Endothelial cell of umbilical vein (primary cell): ENCODE results near the gene APCDD1L. TPM values are rescaled to one million over a fixed set of nuclear protein-coding genes. Genes with fewer than 3 reads are reported as not detected.

Experiments used
- BruUV-seq: library from RNA; stranded (reverse); fragments of 400-500 nt; replicated peaks from 2 replicates; lab custom pipeline; 2021; lab: Mats Ljungman, UMichigan
- CTCF ChIA-PET: fragments of 300-600, 350-600 bp; sonication (Branson Sonifier 250); formaldehyde crosslinking; loops from one replicate; lab custom pipeline; 2021; ENCODE audit warnings: antibody characterized with exemption, inconsistent platforms; lab: Charles Lee
- POLR2A ChIA-PET: fragments of 300-600, 350-600 bp; sonication (Branson Sonifier 250); formaldehyde crosslinking; loops from one replicate; lab custom pipeline; 2021; ENCODE audit warnings: antibody characterized with exemption, inconsistent platforms; lab: Charles Lee
- DNase-seq: peaks from one replicate; pipeline ENCODE4 v3.0.0-alpha.2; 2011; ENCODE audit warnings: low read depth, low spot score
- FAIRE-seq: peaks from 2 replicates; lab custom pipeline; 2011; peaks lifted over from hg19 to GRCh38; lab: Jason Lieb, UNC
- H2AFZ ChIP-seq: 2 replicates; pipeline ENCODE4 v1.6.0; 2012; ENCODE audit warnings: low read depth, low read length, control low read depth, inconsistent platforms
- H3K27ac ChIP-seq: 2 replicates; pipeline ENCODE4 v1.5.1; 2011; ENCODE audit warnings: low read depth, mild to moderate bottlenecking, control low read depth, low read length, moderate library complexity; ENCODE audit not compliant: insufficient read depth
- H3K27me3 ChIP-seq, 2 experiments: 2 replicates each; pipeline versions ENCODE4 v1.6.0 to v1.6.1; 2011; ENCODE audit warnings: low read length in 2 of 2, mixed read lengths in 1 of 2; ENCODE audit not compliant: control insufficient read depth in 2 of 2, insufficient read depth in 2 of 2
- H3K36me3 ChIP-seq, 2 experiments: 2 replicates in 1 of 2; 3 replicates in 1 of 2; pipeline ENCODE4 v1.5.1; 2011; ENCODE audit warnings: low read length in 2 of 2, mild to moderate bottlenecking in 1 of 2, moderate library complexity in 1 of 2; ENCODE audit not compliant: control insufficient read depth in 2 of 2, insufficient read depth in 2 of 2; ENCODE audit errors: extremely low read depth in 1 of 2
- H3K4me1 ChIP-seq: 3 replicates; pipeline ENCODE4 v1.5.1; 2011; ENCODE audit warnings: mild to moderate bottlenecking, low read length; ENCODE audit not compliant: control insufficient read depth, insufficient read depth; ENCODE audit errors: extremely low read depth
- H3K4me2 ChIP-seq: 2 replicates; pipeline ENCODE4 v1.6.1; 2011; ENCODE audit warnings: low read length, control low read depth, mixed read lengths; ENCODE audit not compliant: insufficient read depth
- H3K4me3 ChIP-seq, 3 experiments: fragments of 200-600 bp in 1 of 3; sonication (generic), shearing (Covaris generic) in 1 of 3; replicated peaks in 1 of 3; 2 replicates each; pipeline ENCODE4 v1.5.1; 2011 to 2016; ENCODE audit warnings: control low read depth in 3 of 3, low read length in 3 of 3, mild to moderate bottlenecking in 2 of 3, inconsistent platforms in 1 of 3, low read depth in 1 of 3, moderate library complexity in 1 of 3; ENCODE audit not compliant: insufficient read depth in 1 of 3
- H3K79me2 ChIP-seq: 2 replicates; pipeline ENCODE4 v1.6.0; 2012; ENCODE audit warnings: low read length, inconsistent platforms; ENCODE audit not compliant: control insufficient read depth, insufficient read depth
- H3K9ac ChIP-seq: replicated peaks from 2 replicates; pipeline ENCODE3; 2011; ENCODE audit warnings: low read length, control low read depth; ENCODE audit not compliant: insufficient read depth; ENCODE audit errors: extremely low read depth
- H3K9me1 ChIP-seq: replicated peaks from 3 replicates; pipeline ENCODE4 v1.6.0; 2011; ENCODE audit warnings: mild to moderate bottlenecking, low read length; ENCODE audit not compliant: control insufficient read depth, insufficient read depth; ENCODE audit errors: extremely low read depth
- H3K9me3 ChIP-seq: replicated peaks from 2 replicates; pipeline ENCODE4 v1.5.1; 2012; ENCODE audit warnings: low read length, inconsistent platforms; ENCODE audit not compliant: control insufficient read depth, insufficient read depth
- H4K20me1 ChIP-seq: replicated peaks from 2 replicates; pipeline ENCODE3; 2011; ENCODE audit warnings: mild to moderate bottlenecking, low read length; ENCODE audit not compliant: control insufficient read depth, insufficient read depth; ENCODE audit errors: extremely low read depth
- EZH2 ChIP-seq: IDR thresholded peaks from 2 replicates; pipeline ENCODE4 v1.6.1; 2012; ENCODE audit warnings: borderline replicate concordance, low read depth, mild to moderate bottlenecking, moderate library complexity, low read length, inconsistent platforms; ENCODE audit not compliant: severe bottlenecking
- FOS ChIP-seq: IDR thresholded peaks from 2 replicates; pipeline ENCODE4 v1.6.1; 2011; ENCODE audit warnings: mild to moderate bottlenecking, low read length, moderate library complexity, borderline replicate concordance; ENCODE audit not compliant: insufficient read depth
- GATA2 ChIP-seq: IDR thresholded peaks from 2 replicates; pipeline ENCODE4 v1.7.0; 2011; ENCODE audit warnings: low read depth, mild to moderate bottlenecking, moderate library complexity, mixed read lengths, low read length; ENCODE audit not compliant: insufficient read length, insufficient read depth
- JUN ChIP-seq: IDR thresholded peaks from 2 replicates; pipeline ENCODE4 v1.6.1; 2011; ENCODE audit warnings: borderline replicate concordance, low read depth; ENCODE audit not compliant: insufficient read length, insufficient read depth
- MYC ChIP-seq: IDR thresholded peaks from one replicate; pipeline ENCODE4 v1.6.1; 2011; ENCODE audit warnings: mild to moderate bottlenecking, low read depth, low read length
- POLR2A ChIP-seq: IDR thresholded peaks from 2 replicates; pipeline ENCODE4 v1.6.1; 2012; ENCODE audit warnings: low read depth, mild to moderate bottlenecking, control low read depth, low read length
- POLR2AphosphoS5 ChIP-seq: IDR thresholded peaks from 2 replicates; pipeline ENCODE4 v1.6.1; 2012; ENCODE audit warnings: low read depth, mild to moderate bottlenecking, control low read depth, low read length, moderate library complexity; ENCODE audit not compliant: insufficient read depth
- dilution Hi-C: fragments of 300-500 bp; cut with MboI; formaldehyde crosslinking; loops from one replicate; pipeline ENCODE4 v1.15.0; 2019; ENCODE audit warnings: low sequenced_read_pairs; ENCODE audit not compliant: extremely low pct_ligation_motif_present
- intact Hi-C: fragments of 100-400 bp; cut with micrococcal nuclease; formaldehyde crosslinking; loops from one replicate; pipeline ENCODE4 v1.10.0; 2022
- polyA plus RNA-seq, 4 experiments: library from polyadenylated mRNA; depleted of rRNA in 3 of 4; stranded (reverse) in 3 of 4; unstranded in 1 of 4; fragments of >200 nt; gene quantifications; 2 replicates each; pipeline versions ENCODE4 v1.2.1 to v1.2.3, GENCODE V29; 2011 to 2012; ENCODE audit warnings: missing spikeins in 1 of 4
- total RNA-seq: library from RNA; stranded (reverse); gene quantifications from 2 replicates; pipeline ENCODE4 v1.2.3, GENCODE V29; 2021
- TF ChIP-seq, protein P1 (sequence below): IDR thresholded peaks from 2 replicates; pipeline ENCODE4 v1.6.1; 2011; ENCODE audit not compliant: insufficient read depth, insufficient read length
- TF ChIP-seq, protein P2 (sequence below), 2 donors: IDR thresholded peaks; 1 replicate in 1 of 2; 2 replicates in 1 of 2; pipeline ENCODE4 v1.5.1; 2011; ENCODE audit warnings: low read length in 2 of 2, mild to moderate bottlenecking in 2 of 2, moderate library complexity in 2 of 2, control low read depth in 1 of 2, inconsistent platforms in 1 of 2, low read depth in 1 of 2; ENCODE audit not compliant: insufficient read depth in 1 of 2; ENCODE audit errors: extremely low read depth in 1 of 2

Gene APCDD1L
- total and polyA plus RNA-seq, 2 donors (not counting 3 experiments of a cell fraction or from before 2014, with no cell fraction given), result 0.17 to 1.4 TPM

DNA sequence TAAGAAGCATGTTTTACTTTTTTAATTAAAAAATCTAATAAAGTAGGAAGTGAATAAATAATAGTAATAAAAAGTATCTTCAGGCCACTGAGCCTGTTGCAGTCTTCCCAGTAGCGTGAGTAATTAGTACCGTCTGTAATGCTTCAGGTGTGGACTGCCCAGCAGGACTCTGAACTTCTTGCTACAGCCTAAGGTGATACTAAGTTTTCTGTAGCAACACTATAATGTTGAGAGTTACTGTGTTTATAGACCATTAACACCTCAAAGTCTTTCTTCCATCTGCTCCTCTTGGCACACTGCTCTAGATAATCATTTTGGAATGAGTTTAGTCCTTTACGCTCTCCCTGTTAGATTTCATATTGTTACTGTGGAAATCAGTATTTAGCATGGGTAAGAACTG lies 97.8 kb downstream of the APCDD1L start:
- no TSS peak for BruUV-seq
- DNase-seq, result no peak
- no peak for FAIRE-seq
- peaks cover 0 to 4% of the 10 kb centered on the region in 2 experiments for H3K36me3 ChIP-seq
- H2AFZ ChIP-seq, result no peak overlapping the region
- H3K27ac ChIP-seq, result no peak overlapping the region
- H3K9ac ChIP-seq, result no peak overlapping the region
- TF ChIP-seq MYC, result no peak
- peaks cover 4% of the 10 kb centered on the region for H3K4me1 ChIP-seq
- no peaks in the 10 kb centered on the region for H3K9me3 ChIP-seq
- H3K79me2 ChIP-seq, result peaks cover 62% of the 10 kb centered on the region
- no peak overlapping the region for H3K4me2 ChIP-seq
- ChIA-PET CTCF (no interaction called here), POLR2A (no interaction called here)
- H4K20me1 ChIP-seq, result peaks cover 9% of the 10 kb centered on the region
- dilution Hi-C loops (no loop called here), intact Hi-C loops (no loop called here)
- H3K9me1 ChIP-seq, result no peaks in the 10 kb centered on the region
- no peak overlapping the region for H3K4me3 ChIP-seq
- H3K27me3 ChIP-seq, result no peaks in the 10 kb centered on the region

DNA sequence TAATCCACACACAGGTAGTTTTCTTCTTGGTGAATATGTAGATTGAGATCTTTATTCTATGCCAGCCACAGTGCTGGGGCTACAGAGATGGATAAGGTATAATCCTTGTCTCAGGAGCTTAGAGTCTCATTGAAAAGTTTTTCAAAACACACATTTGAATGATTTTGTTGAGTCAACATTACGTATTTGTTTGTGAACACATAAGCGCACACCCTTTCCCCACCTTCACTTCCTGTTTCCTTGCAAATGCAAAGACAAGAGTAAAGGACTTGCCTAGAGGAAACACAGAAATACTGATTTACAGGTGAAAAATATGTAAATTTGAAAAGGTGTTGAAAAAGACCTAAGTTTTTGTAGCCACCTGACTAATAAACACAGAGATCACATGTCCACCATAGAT lies 98.4 kb downstream of the APCDD1L start:
- H3K9me1 ChIP-seq, result no peaks in the 10 kb centered on the region
- ChIA-PET CTCF (no interaction called here), POLR2A (no interaction called here)
- no peak overlapping the region for H3K4me3 ChIP-seq
- DNase-seq, result no peak
- H3K9ac ChIP-seq, result no peak overlapping the region
- FAIRE-seq, result no peak
- peaks cover 0 to 4% of the 10 kb centered on the region in 2 experiments for H3K36me3 ChIP-seq
- intact Hi-C loops (no loop called here), dilution Hi-C loops (no loop called here)
- peaks cover 67% of the 10 kb centered on the region for H3K79me2 ChIP-seq
- H3K4me2 ChIP-seq, result no peak overlapping the region
- no peak overlapping the region for H3K27ac ChIP-seq
- no peak for TF ChIP-seq MYC
- TF ChIP-seq FOS, result no peak
- TF ChIP-seq, protein P1, sequence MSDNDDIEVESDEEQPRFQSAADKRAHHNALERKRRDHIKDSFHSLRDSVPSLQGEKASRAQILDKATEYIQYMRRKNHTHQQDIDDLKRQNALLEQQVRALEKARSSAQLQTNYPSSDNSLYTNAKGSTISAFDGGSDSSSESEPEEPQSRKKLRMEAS, result no peak
- no peak for TF ChIP-seq POLR2AphosphoS5
- no peak for TF ChIP-seq GATA2
- TF ChIP-seq, protein P2, sequence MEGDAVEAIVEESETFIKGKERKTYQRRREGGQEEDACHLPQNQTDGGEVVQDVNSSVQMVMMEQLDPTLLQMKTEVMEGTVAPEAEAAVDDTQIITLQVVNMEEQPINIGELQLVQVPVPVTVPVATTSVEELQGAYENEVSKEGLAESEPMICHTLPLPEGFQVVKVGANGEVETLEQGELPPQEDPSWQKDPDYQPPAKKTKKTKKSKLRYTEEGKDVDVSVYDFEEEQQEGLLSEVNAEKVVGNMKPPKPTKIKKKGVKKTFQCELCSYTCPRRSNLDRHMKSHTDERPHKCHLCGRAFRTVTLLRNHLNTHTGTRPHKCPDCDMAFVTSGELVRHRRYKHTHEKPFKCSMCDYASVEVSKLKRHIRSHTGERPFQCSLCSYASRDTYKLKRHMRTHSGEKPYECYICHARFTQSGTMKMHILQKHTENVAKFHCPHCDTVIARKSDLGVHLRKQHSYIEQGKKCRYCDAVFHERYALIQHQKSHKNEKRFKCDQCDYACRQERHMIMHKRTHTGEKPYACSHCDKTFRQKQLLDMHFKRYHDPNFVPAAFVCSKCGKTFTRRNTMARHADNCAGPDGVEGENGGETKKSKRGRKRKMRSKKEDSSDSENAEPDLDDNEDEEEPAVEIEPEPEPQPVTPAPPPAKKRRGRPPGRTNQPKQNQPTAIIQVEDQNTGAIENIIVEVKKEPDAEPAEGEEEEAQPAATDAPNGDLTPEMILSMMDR (IDR thresholded peaks at IDR 0.05; ENCODE audit: extremely low read depth in 1 of 2, insufficient read depth in 1 of 2, low read depth in 1 of 2, low read length in 2 of 2), result no peak
- TF ChIP-seq POLR2A, result no peak
- no peak for TF ChIP-seq JUN
- TF ChIP-seq EZH2, result no peak
- BruUV-seq, result no TSS peak
- H4K20me1 ChIP-seq, result peaks cover 9% of the 10 kb centered on the region
- H3K27me3 ChIP-seq, result no peaks in the 10 kb centered on the region
- no peak overlapping the region for H2AFZ ChIP-seq
- H3K9me3 ChIP-seq, result no peaks in the 10 kb centered on the region
- peaks cover 4% of the 10 kb centered on the region for H3K4me1 ChIP-seq
